SH-SY5Y (cell line): Measurements from ENCODE around the gene USP47.

Experiments
- GATA2 ChIP-seq: IDR thresholded peaks from 2 replicates; pipeline ENCODE4 v1.6.1; 2011; ENCODE audit warnings: mild to moderate bottlenecking, low read depth, low read length
- GATA3 ChIP-seq: IDR thresholded peaks from 2 replicates; pipeline ENCODE4 v1.6.1; 2011; ENCODE audit warnings: low read depth, mild to moderate bottlenecking, low read length, moderate library complexity

Gene USP47

GRCh38 chr11:11841723-11842420 lies at the start of gene USP47:
Gene USP47 (plus strand): TSS chr11:11841972. CDS start chr11:11842186, 214 bp downstream.
- TF ChIP-seq GATA3 (no peak), GATA2 (no peak)

DNA sequence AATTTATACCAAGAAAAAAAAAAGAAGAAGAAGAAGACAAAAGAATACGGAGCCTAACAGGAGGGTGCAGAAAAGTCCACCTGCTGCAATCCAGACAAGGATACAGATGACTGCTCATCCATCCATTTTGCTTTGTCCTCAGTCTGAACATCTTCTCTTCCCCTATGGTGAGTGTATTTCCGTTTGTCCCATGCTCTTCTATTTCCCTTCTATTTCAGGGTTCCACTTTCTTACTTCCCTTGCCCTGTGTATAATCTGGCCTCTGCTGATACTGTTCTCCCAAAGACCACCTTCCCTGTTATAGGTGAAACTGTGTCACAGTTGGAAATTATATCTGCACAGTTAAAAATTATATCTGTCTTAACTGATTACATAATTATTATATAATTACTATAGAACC lies 48.7 kb upstream of the USP47 start:
- TF ChIP-seq GATA2 (no peak), GATA3 (no peak)

GRCh38 chr11:11798586-11799438 lies 43.0 kb upstream of the USP47 start:
- TF ChIP-seq GATA3 (no peak), GATA2 (no peak)

DNA sequence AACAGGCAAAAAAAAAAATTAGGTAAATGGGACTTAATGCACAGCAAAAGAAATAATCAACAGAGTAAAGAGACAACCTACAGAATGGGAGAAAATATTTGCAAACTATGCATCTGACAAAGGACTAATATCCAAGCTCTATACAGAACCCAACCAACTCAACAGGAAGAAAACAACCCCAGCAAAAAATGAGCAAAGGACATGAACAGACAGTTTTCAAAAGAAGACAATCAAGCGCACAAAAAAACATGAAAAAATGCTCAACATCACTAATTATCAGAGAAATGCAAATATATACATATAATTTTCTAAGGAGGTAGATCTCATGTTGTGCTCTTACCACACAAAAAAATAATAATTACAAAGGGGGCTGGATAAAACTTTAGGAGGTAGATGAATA lies 36.5 kb upstream of the USP47 start:
- TF ChIP-seq GATA2 (no peak), GATA3 (no peak)

DNA sequence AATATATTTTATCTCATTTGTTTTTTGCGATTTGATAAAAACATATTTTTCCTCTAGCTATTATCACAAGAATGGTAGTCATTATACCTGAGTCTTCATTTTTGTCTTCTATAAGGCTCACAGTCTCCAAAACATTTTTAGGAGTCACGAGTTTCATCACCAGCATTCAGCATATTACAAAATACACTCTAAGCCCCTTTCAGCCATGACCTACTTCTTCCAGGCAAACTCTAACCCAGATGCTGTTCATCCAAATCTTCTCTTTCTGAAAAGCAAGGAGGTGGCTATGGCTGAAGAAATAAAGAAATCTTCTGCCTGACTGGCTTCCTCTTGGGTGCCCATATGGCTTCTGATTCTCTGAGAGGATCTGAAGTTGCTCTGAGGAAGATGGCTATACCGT lies 35.7 kb upstream of the USP47 start:
- TF ChIP-seq GATA3 = no peak
- no peak for TF ChIP-seq GATA2

DNA sequence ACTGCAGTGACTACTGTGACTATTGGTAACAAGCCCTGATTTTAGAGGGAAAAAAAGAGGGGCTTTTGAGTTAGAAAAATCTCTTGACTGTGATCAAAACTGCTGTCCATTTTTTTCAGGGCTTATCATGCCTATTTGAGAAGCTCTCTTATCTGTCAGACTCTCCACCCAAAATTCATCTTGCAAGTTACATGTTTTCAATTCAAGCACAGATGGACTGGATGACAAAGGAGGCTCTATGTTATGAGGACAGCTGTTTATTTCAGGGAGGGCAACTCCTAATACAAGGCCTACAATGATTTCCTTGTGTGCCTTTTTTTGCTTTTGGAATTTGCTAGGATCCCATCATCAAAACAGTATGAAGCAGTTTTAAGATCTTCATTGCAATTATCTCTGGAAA lies 35.2 kb upstream of the USP47 start:
- no peak for TF ChIP-seq GATA3
- no peak for TF ChIP-seq GATA2

DNA sequence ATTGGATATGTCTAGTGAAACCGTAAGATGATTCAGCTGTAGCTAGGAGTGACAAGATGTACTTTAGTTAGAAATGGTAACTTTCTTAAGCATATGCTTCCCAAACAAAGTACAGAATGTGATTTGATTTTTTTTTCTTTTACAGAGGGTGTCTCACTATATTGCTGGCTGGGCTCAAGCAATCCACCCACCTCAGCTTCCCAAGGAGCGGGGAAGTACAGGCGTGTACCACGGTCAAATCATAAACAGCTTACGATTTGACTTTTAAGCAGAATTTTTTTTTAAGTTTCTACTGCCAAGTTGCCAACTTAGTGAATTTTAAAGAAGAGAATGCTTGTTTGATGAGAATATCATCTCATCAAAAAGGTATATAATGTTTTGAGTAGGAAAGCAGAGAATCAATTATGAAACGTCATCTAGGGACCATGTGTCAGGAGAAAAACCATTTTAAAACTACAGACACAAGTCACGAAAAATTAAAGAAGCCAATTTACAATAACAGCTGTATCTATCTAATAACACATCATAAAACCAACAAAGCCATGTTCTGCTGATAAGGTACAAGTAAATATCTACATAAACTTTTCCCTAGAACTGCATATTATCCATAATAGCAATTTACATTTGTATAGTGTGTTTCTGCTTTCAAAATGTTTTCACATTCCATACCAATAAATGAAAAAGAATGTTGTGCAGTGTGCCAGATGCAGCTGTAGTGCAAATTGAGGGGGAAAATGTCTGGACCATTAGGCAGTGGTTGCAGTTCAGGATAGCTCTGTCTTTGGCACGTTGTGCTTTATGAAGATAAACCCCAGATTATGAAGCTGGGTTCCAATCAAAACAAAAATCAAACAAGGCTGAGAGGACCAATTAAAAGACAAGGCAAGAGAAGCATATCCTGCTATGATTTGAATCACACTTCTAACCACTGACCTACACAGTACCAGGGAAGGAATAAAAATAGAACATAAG lies 33.7 kb upstream of the USP47 start:
- TF ChIP-seq GATA3 (no peak), GATA2 (no peak)

GRCh38 chr11:11808992-11809615 lies 32.7 kb upstream of the USP47 start:
- no peak for TF ChIP-seq GATA3

DNA sequence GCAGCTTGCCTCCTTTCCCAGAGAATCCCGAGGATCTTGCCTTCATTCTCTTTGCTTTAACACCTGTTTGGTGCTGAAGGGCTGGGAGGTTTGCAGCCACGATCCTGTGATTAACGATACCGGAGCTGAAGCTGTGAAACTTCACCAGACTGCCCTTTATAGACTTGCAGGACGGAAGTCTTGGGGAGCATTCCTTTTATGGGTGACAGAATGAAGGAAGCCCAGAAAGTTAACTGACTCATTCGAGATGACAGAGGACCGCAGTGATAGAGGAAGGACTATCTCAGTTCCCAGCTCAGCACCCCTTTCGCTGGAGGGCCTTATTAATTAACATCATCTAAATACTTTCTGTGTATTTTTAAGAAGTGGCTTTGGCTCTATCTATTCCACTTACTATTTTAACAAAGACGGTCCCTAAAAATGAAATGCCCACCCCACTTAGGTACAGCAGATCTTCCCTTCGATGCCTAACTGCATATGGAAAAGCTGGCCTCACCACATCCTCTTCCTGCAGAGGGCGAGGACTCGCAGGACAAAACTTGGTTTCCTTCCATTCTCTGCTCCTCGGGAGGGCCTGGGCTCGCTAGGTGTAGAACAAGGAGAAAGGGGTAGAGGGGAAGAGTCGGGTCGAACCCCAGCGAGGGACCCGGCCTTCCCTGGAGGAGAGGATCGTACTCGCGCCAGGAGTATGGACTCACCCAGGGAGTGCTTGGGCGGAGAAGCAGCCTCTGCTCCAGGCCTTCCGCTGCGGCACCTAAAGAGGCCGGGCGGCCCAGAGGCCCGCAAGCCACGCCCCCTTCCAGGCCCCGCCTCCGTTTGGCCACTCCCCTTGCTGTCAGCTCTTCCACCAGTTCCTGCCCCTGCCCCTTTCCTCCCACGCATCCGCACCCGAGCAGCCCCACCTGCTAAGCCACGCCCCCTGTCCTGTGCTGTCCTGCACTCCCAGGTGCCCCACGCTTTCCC lies 30.7 kb upstream of the USP47 start:
- TF ChIP-seq GATA3 (no peak), GATA2 (no peak)

- TF ChIP-seq GATA3 (no peak), GATA2 (no peak)
Observed at GRCh38 chr11:11813288-11813962, 28.3 kb upstream of the USP47 start.

- TF ChIP-seq GATA2 (no peak), GATA3 (no peak)
Observed at GRCh38 chr11:11814614-11815452, 26.9 kb upstream of the USP47 start.
